Endothelial cell of umbilical vein (primary cell): Measurements from ENCODE around the gene KRTAP2-3. TPM values are rescaled to one million over a fixed set of nuclear protein-coding genes. Genes with fewer than 3 reads are reported as not detected.

Experiments
- BruUV-seq: library from RNA; stranded (reverse); fragments of 400-500 nt; replicated peaks from 2 replicates; lab custom pipeline; 2021; lab: Mats Ljungman, UMichigan
- CTCF ChIA-PET: fragments of 300-600, 350-600 bp; sonication (Branson Sonifier 250); formaldehyde crosslinking; loops from one replicate; lab custom pipeline; 2021; ENCODE audit warnings: antibody characterized with exemption, inconsistent platforms; lab: Charles Lee
- POLR2A ChIA-PET: fragments of 300-600, 350-600 bp; sonication (Branson Sonifier 250); formaldehyde crosslinking; loops from one replicate; lab custom pipeline; 2021; ENCODE audit warnings: antibody characterized with exemption, inconsistent platforms; lab: Charles Lee
- DNase-seq: peaks from one replicate; pipeline ENCODE4 v3.0.0-alpha.2; 2011; ENCODE audit warnings: low read depth, low spot score
- FAIRE-seq: peaks from 2 replicates; lab custom pipeline; 2011; peaks lifted over from hg19 to GRCh38; lab: Jason Lieb, UNC
- H2AFZ ChIP-seq: 2 replicates; pipeline ENCODE4 v1.6.0; 2012; ENCODE audit warnings: low read depth, low read length, control low read depth, inconsistent platforms
- H3K27ac ChIP-seq: 2 replicates; pipeline ENCODE4 v1.5.1; 2011; ENCODE audit warnings: low read depth, mild to moderate bottlenecking, control low read depth, low read length, moderate library complexity; ENCODE audit not compliant: insufficient read depth
- H3K27me3 ChIP-seq, 2 experiments: 2 replicates each; pipeline versions ENCODE4 v1.6.0 to v1.6.1; 2011; ENCODE audit warnings: low read length in 2 of 2, mixed read lengths in 1 of 2; ENCODE audit not compliant: control insufficient read depth in 2 of 2, insufficient read depth in 2 of 2
- H3K36me3 ChIP-seq, 2 experiments: 2 replicates in 1 of 2; 3 replicates in 1 of 2; pipeline ENCODE4 v1.5.1; 2011; ENCODE audit warnings: low read length in 2 of 2, mild to moderate bottlenecking in 1 of 2, moderate library complexity in 1 of 2; ENCODE audit not compliant: control insufficient read depth in 2 of 2, insufficient read depth in 2 of 2; ENCODE audit errors: extremely low read depth in 1 of 2
- H3K4me1 ChIP-seq: 3 replicates; pipeline ENCODE4 v1.5.1; 2011; ENCODE audit warnings: mild to moderate bottlenecking, low read length; ENCODE audit not compliant: control insufficient read depth, insufficient read depth; ENCODE audit errors: extremely low read depth
- H3K4me2 ChIP-seq: 2 replicates; pipeline ENCODE4 v1.6.1; 2011; ENCODE audit warnings: low read length, control low read depth, mixed read lengths; ENCODE audit not compliant: insufficient read depth
- H3K4me3 ChIP-seq, 3 experiments: fragments of 200-600 bp in 1 of 3; sonication (generic), shearing (Covaris generic) in 1 of 3; replicated peaks in 1 of 3; 2 replicates each; pipeline ENCODE4 v1.5.1; 2011 to 2016; ENCODE audit warnings: control low read depth in 3 of 3, low read length in 3 of 3, mild to moderate bottlenecking in 2 of 3, inconsistent platforms in 1 of 3, low read depth in 1 of 3, moderate library complexity in 1 of 3; ENCODE audit not compliant: insufficient read depth in 1 of 3
- H3K79me2 ChIP-seq: 2 replicates; pipeline ENCODE4 v1.6.0; 2012; ENCODE audit warnings: low read length, inconsistent platforms; ENCODE audit not compliant: control insufficient read depth, insufficient read depth
- H3K9ac ChIP-seq: replicated peaks from 2 replicates; pipeline ENCODE3; 2011; ENCODE audit warnings: low read length, control low read depth; ENCODE audit not compliant: insufficient read depth; ENCODE audit errors: extremely low read depth
- H3K9me1 ChIP-seq: replicated peaks from 3 replicates; pipeline ENCODE4 v1.6.0; 2011; ENCODE audit warnings: mild to moderate bottlenecking, low read length; ENCODE audit not compliant: control insufficient read depth, insufficient read depth; ENCODE audit errors: extremely low read depth
- H3K9me3 ChIP-seq: replicated peaks from 2 replicates; pipeline ENCODE4 v1.5.1; 2012; ENCODE audit warnings: low read length, inconsistent platforms; ENCODE audit not compliant: control insufficient read depth, insufficient read depth
- H4K20me1 ChIP-seq: replicated peaks from 2 replicates; pipeline ENCODE3; 2011; ENCODE audit warnings: mild to moderate bottlenecking, low read length; ENCODE audit not compliant: control insufficient read depth, insufficient read depth; ENCODE audit errors: extremely low read depth
- EZH2 ChIP-seq: IDR thresholded peaks from 2 replicates; pipeline ENCODE4 v1.6.1; 2012; ENCODE audit warnings: borderline replicate concordance, low read depth, mild to moderate bottlenecking, moderate library complexity, low read length, inconsistent platforms; ENCODE audit not compliant: severe bottlenecking
- FOS ChIP-seq: IDR thresholded peaks from 2 replicates; pipeline ENCODE4 v1.6.1; 2011; ENCODE audit warnings: mild to moderate bottlenecking, low read length, moderate library complexity, borderline replicate concordance; ENCODE audit not compliant: insufficient read depth
- GATA2 ChIP-seq: IDR thresholded peaks from 2 replicates; pipeline ENCODE4 v1.7.0; 2011; ENCODE audit warnings: low read depth, mild to moderate bottlenecking, moderate library complexity, mixed read lengths, low read length; ENCODE audit not compliant: insufficient read length, insufficient read depth
- JUN ChIP-seq: IDR thresholded peaks from 2 replicates; pipeline ENCODE4 v1.6.1; 2011; ENCODE audit warnings: borderline replicate concordance, low read depth; ENCODE audit not compliant: insufficient read length, insufficient read depth
- MYC ChIP-seq: IDR thresholded peaks from one replicate; pipeline ENCODE4 v1.6.1; 2011; ENCODE audit warnings: mild to moderate bottlenecking, low read depth, low read length
- POLR2A ChIP-seq: IDR thresholded peaks from 2 replicates; pipeline ENCODE4 v1.6.1; 2012; ENCODE audit warnings: low read depth, mild to moderate bottlenecking, control low read depth, low read length
- POLR2AphosphoS5 ChIP-seq: IDR thresholded peaks from 2 replicates; pipeline ENCODE4 v1.6.1; 2012; ENCODE audit warnings: low read depth, mild to moderate bottlenecking, control low read depth, low read length, moderate library complexity; ENCODE audit not compliant: insufficient read depth
- dilution Hi-C: fragments of 300-500 bp; cut with MboI; formaldehyde crosslinking; loops from one replicate; pipeline ENCODE4 v1.15.0; 2019; ENCODE audit warnings: low sequenced_read_pairs; ENCODE audit not compliant: extremely low pct_ligation_motif_present
- intact Hi-C: fragments of 100-400 bp; cut with micrococcal nuclease; formaldehyde crosslinking; loops from one replicate; pipeline ENCODE4 v1.10.0; 2022
- polyA plus RNA-seq, 4 experiments: library from polyadenylated mRNA; depleted of rRNA in 3 of 4; stranded (reverse) in 3 of 4; unstranded in 1 of 4; fragments of >200 nt; gene quantifications; 2 replicates each; pipeline versions ENCODE4 v1.2.1 to v1.2.3, GENCODE V29; 2011 to 2012; ENCODE audit warnings: missing spikeins in 1 of 4
- total RNA-seq: library from RNA; stranded (reverse); gene quantifications from 2 replicates; pipeline ENCODE4 v1.2.3, GENCODE V29; 2021
- TF ChIP-seq, protein P1 (sequence below): IDR thresholded peaks from 2 replicates; pipeline ENCODE4 v1.6.1; 2011; ENCODE audit not compliant: insufficient read depth, insufficient read length
- TF ChIP-seq, protein P2 (sequence below), 2 donors: IDR thresholded peaks; 1 replicate in 1 of 2; 2 replicates in 1 of 2; pipeline ENCODE4 v1.5.1; 2011; ENCODE audit warnings: low read length in 2 of 2, mild to moderate bottlenecking in 2 of 2, moderate library complexity in 2 of 2, control low read depth in 1 of 2, inconsistent platforms in 1 of 2, low read depth in 1 of 2; ENCODE audit not compliant: insufficient read depth in 1 of 2; ENCODE audit errors: extremely low read depth in 1 of 2

KRTAP2-3 gene
- total and polyA plus RNA-seq, 2 donors (not counting 3 experiments of a cell fraction or from before 2014, with no cell fraction given) = not detected

- CTCF ChIA-PET = no interaction called here
- no peaks in the 10 kb centered on the region for H4K20me1 ChIP-seq
- no peak overlapping the region for H3K9ac ChIP-seq
- no peaks in the 10 kb centered on the region for H3K9me3 ChIP-seq
- POLR2A ChIA-PET = no interaction called here
- no peak overlapping the region for H3K4me2 ChIP-seq
- DNase-seq = no peak
- no peak for FAIRE-seq
- no peak overlapping the region for H2AFZ ChIP-seq
- no TSS peak for BruUV-seq
- H3K79me2 ChIP-seq = no peaks in the 10 kb centered on the region
- no peak overlapping the region for H3K4me3 ChIP-seq
- H3K27ac ChIP-seq = no peak overlapping the region
- H3K9me1 ChIP-seq = no peaks in the 10 kb centered on the region
- intact Hi-C loops = no loop called here
- no peaks in the 10 kb centered on the region for H3K36me3 ChIP-seq
- H3K4me1 ChIP-seq = no peaks in the 10 kb centered on the region
- dilution Hi-C loops = no loop called here
- no peak for TF ChIP-seq EZH2
- TF ChIP-seq MYC = no peak
- no peak for TF ChIP-seq GATA2
- TF ChIP-seq, protein P1, sequence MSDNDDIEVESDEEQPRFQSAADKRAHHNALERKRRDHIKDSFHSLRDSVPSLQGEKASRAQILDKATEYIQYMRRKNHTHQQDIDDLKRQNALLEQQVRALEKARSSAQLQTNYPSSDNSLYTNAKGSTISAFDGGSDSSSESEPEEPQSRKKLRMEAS = no peak
- TF ChIP-seq, protein P2, sequence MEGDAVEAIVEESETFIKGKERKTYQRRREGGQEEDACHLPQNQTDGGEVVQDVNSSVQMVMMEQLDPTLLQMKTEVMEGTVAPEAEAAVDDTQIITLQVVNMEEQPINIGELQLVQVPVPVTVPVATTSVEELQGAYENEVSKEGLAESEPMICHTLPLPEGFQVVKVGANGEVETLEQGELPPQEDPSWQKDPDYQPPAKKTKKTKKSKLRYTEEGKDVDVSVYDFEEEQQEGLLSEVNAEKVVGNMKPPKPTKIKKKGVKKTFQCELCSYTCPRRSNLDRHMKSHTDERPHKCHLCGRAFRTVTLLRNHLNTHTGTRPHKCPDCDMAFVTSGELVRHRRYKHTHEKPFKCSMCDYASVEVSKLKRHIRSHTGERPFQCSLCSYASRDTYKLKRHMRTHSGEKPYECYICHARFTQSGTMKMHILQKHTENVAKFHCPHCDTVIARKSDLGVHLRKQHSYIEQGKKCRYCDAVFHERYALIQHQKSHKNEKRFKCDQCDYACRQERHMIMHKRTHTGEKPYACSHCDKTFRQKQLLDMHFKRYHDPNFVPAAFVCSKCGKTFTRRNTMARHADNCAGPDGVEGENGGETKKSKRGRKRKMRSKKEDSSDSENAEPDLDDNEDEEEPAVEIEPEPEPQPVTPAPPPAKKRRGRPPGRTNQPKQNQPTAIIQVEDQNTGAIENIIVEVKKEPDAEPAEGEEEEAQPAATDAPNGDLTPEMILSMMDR (IDR thresholded peaks at IDR 0.05; ENCODE audit: extremely low read depth in 1 of 2, insufficient read depth in 1 of 2, low read depth in 1 of 2, low read length in 2 of 2) = no peak
- no peak for TF ChIP-seq FOS
- no peak for TF ChIP-seq POLR2A
- TF ChIP-seq JUN = no peak
- TF ChIP-seq POLR2AphosphoS5 = no peak
- H3K27me3 ChIP-seq = no peaks in the 10 kb centered on the region
Observed at GRCh38 chr17:41071606-41072360, 11.9 kb upstream of the KRTAP2-3 start.
